ENCODE results near the gene NEURL1. TPM values are rescaled to one million over a fixed set of nuclear protein-coding genes. Genes with fewer than 3 reads are reported as not detected.

The NEURL1 gene
- total and polyA plus RNA-seq, 8 donors: 11.0 to 69.9 (median 18.6) TPM

GRCh38 chr10:103621783-103622125 is 128.2 kb downstream of the NEURL1 start:
- no peak for TF ChIP-seq CTCF (IDR thresholded peaks at IDR 0.05)
- H3K27ac ChIP-seq: no peak overlapping the region
- FAIRE-seq (no peak), ATAC-seq (no peak), DNase-seq (peak in 1 of 6 donors; percentile 28)
- H3K4me1 ChIP-seq: peaks cover 0 to 7% (median 0%) of the 10 kb centered on the region in 3 donors
- no peak overlapping the region for H3K4me3 ChIP-seq
- WGBS, 2 donors: 75 to 79% methylated on average over 4 of the region's 4 CpGs
- intact Hi-C loops (cut with DNase I): no loop called here
- H3K36me3 ChIP-seq: no peaks in the 10 kb centered on the region
- H3K9me3 ChIP-seq: no peaks in the 10 kb centered on the region
- no peaks in the 10 kb centered on the region for H3K27me3 ChIP-seq

- no peaks in the 10 kb centered on the region for H3K36me3 ChIP-seq
- FAIRE-seq: no peak
- 94 to 95% methylated on average over 18 of the region's 18 CpGs for WGBS, 2 donors
- H3K27me3 ChIP-seq: no peaks in the 10 kb centered on the region
- intact Hi-C loops (cut with DNase I): no loop called here
- no peak for TF ChIP-seq CTCF (IDR thresholded peaks at IDR 0.05)
- H3K4me3 ChIP-seq: no peak overlapping the region
- no peaks in the 10 kb centered on the region for H3K9me3 ChIP-seq
- DNase-seq: peak in 1 of 6 donors; percentile 38
- no peak overlapping the region for H3K27ac ChIP-seq
- no peak for ATAC-seq
- peaks cover 0 to 7% (median 0%) of the 10 kb centered on the region in 3 donors for H3K4me1 ChIP-seq
Observed at GRCh38 chr10:103622286-103622685, 128.8 kb downstream of the NEURL1 start.

GRCh38 chr10:103622935-103623574 is 129.6 kb downstream of the NEURL1 start:
- no peaks in the 10 kb centered on the region for H3K27me3 ChIP-seq
- H3K4me1 ChIP-seq: peaks cover 0 to 7% (median 0%) of the 10 kb centered on the region in 3 donors
- DNase-seq: peak in 1 of 6 donors; percentile 32
- intact Hi-C loops (cut with DNase I): no loop called here
- 83 to 90% methylated on average over 11 of the region's 11 CpGs for WGBS, 2 donors
- H3K27ac ChIP-seq: no peak overlapping the region
- no peak for TF ChIP-seq CTCF (IDR thresholded peaks at IDR 0.05)
- H3K36me3 ChIP-seq: no peaks in the 10 kb centered on the region
- no peak overlapping the region for H3K4me3 ChIP-seq
- no peak for FAIRE-seq
- ATAC-seq: no peak
- no peaks in the 10 kb centered on the region for H3K9me3 ChIP-seq

- FAIRE-seq (no peak), DNase-seq (peak in 1 of 6 donors; percentile 42), ATAC-seq (no peak)
- no peaks in the 10 kb centered on the region for H3K9me3 ChIP-seq
- H3K27me3 ChIP-seq: no peaks in the 10 kb centered on the region
- no peak overlapping the region for H3K4me3 ChIP-seq
- intact Hi-C loops (cut with DNase I): no loop called here
- H3K27ac ChIP-seq: no peak overlapping the region
- no peak for TF ChIP-seq CTCF (IDR thresholded peaks at IDR 0.05)
- 85 to 87% methylated on average over 11 of the region's 11 CpGs for WGBS, 2 donors
- no peaks in the 10 kb centered on the region for H3K36me3 ChIP-seq
- H3K4me1 ChIP-seq: no peaks in the 10 kb centered on the region
Observed at GRCh38 chr10:103626178-103626577, 132.7 kb downstream of the NEURL1 start.

- no peaks in the 10 kb centered on the region for H3K9me3 ChIP-seq
- no peak overlapping the region for H3K27ac ChIP-seq
- TF ChIP-seq CTCF (IDR thresholded peaks at IDR 0.05): no peak
- intact Hi-C loops (cut with DNase I): no loop called here
- no peak overlapping the region for H3K4me3 ChIP-seq
- FAIRE-seq (no peak), DNase-seq (peak in 1 of 6 donors; percentile 30), ATAC-seq (no peak)
- no peaks in the 10 kb centered on the region for H3K36me3 ChIP-seq
- no peaks in the 10 kb centered on the region for H3K4me1 ChIP-seq
- 84 to 86% methylated on average over 22 of the region's 22 CpGs for WGBS, 2 donors
- no peaks in the 10 kb centered on the region for H3K27me3 ChIP-seq
Observed at GRCh38 chr10:103627111-103627892, 133.8 kb downstream of the NEURL1 start.

Data from pancreas (tissue), 10 donors.